ENCODE measurements around the gene ERLEC1. TPM values are rescaled to one million over a fixed set of nuclear protein-coding genes. Genes with fewer than 3 reads are reported as not detected.

The ERLEC1 gene
- total and polyA plus RNA-seq, 2 of the 4 experiments (the other 2 are of a cell fraction): 40.3 to 53.4 TPM

- Histone ChIP-seq H3K9me3 (ENCODE audit: control insufficient read depth, insufficient read depth, low read length) (no peaks in the 10 kb centered on the region), H4K8ac (ENCODE audit: low read depth in 2 of 2, low read length in 2 of 2) (no peak overlapping the region), H2BK20ac (ENCODE audit: low read depth, low read length) (no peak overlapping the region), H3K23ac (ENCODE audit: low read depth, low read length) (no peak overlapping the region), H4K20me1 (ENCODE audit: insufficient read depth, low read length) (no peaks in the 10 kb centered on the region), H4K91ac (ENCODE audit: insufficient read depth, low read depth, low read length) (no peak overlapping the region), H3K14ac (replicated peaks; ENCODE audit: low read depth, low read length) (no peak overlapping the region), H2BK120ac (ENCODE audit: low read depth, low read length) (no peak overlapping the region), H2AK9ac (replicated peaks; ENCODE audit: low read depth, low read length, poor library complexity) (no peak overlapping the region), H3K36me3 (ENCODE audit: control insufficient read depth, insufficient read depth, low read length) (peaks cover 3% of the 10 kb centered on the region), H3K9me1 (ENCODE audit: insufficient read depth, low read length) (no peaks in the 10 kb centered on the region; the same call in 1 of the 2 replicates), H3K4me2 (ENCODE audit: low read depth, low read length) (no peak overlapping the region), H3K9ac (ENCODE audit: low read depth, low read length) (no peak overlapping the region), H2AK5ac (ENCODE audit: low read depth, low read length) (no peak overlapping the region), H3K56ac (ENCODE audit: extremely low read depth, insufficient read depth, low read length) (no peak overlapping the region), H4K5ac (ENCODE audit: low read depth, low read length) (no peak overlapping the region), H3K79me1 (ENCODE audit: low read depth in 1 of 2, low read length in 2 of 2) (peaks cover 16 to 43% of the 10 kb centered on the region in 2 experiments), H3K4me3 (ENCODE audit: insufficient read depth, low read depth, low read length) (no peak overlapping the region), H2BK5ac (ENCODE audit: low read depth, low read length, poor library complexity, severe bottlenecking) (no peak overlapping the region), H2BK15ac (ENCODE audit: low read depth, low read length) (no peak overlapping the region), H3K18ac (ENCODE audit: low read depth, low read length) (no peak overlapping the region), H3K27ac (ENCODE audit: insufficient read depth, low read length) (no peak overlapping the region), H3K4me1 (ENCODE audit: control insufficient read depth, insufficient read depth, low read length) (no peaks in the 10 kb centered on the region), H2AFZ (replicated peaks; ENCODE audit: low read length, poor library complexity) (no peak overlapping the region), H3K4ac (ENCODE audit: low read depth, low read length) (no peak overlapping the region), H3K27me3 (ENCODE audit: control insufficient read depth, insufficient read depth, low read length) (no peaks in the 10 kb centered on the region)
- in situ Hi-C loops (cut with MboI; ENCODE audit: low sequenced_read_pairs) (no loop called here), intact Hi-C loops (cut with micrococcal nuclease) (no loop called here), dilution Hi-C loops (cut with HindIII; ENCODE audit: low sequenced_read_pairs, unreplicated experiment) (no loop called here)
- no TSS peak for BruUV-seq (replicated peaks)
- ChIA-PET POLR2A (ENCODE audit: unreplicated experiment) (no interaction called here), CTCF (no interaction called here)
- no CpG with 5 or more reads among the region's 1 CpG for WGBS, 2 experiments (ENCODE audit: extremely low coverage in 2 of 2, insufficient read length in 1 of 2)
- DNase-seq (no peak), ATAC-seq (ENCODE audit: low read depth) (no peak)
- no peak for TF ChIP-seq CHD1 (IDR thresholded peaks at IDR 0.05; ENCODE audit: low read depth, low read length)
- TF ChIP-seq BHLHE40 (IDR thresholded peaks at IDR 0.05; ENCODE audit: low read depth, low read length): no peak
These were observed 21.1 kb upstream of the ERLEC1 start for GRCh38 chr2:53765767-53766166.
